Mucosa of rectum (tissue), 2 donors: ENCODE results near the gene DOK6.

Experiments used
- H3K27ac ChIP-seq, 2 donors: one replicate each; pipeline ENCODE4 v1.7.0; 2013; ENCODE audit warnings: inconsistent platforms in 2 of 2, low read depth in 2 of 2, low read length in 2 of 2
- H3K27me3 ChIP-seq, 2 donors: one replicate each; pipeline ENCODE4 v1.7.0; 2013; ENCODE audit warnings: low read length in 2 of 2; ENCODE audit not compliant: control insufficient read depth in 2 of 2, insufficient read depth in 2 of 2
- H3K36me3 ChIP-seq, 2 donors: one replicate each; pipeline ENCODE4 v1.7.0; 2013; ENCODE audit warnings: low read length in 2 of 2; ENCODE audit not compliant: control insufficient read depth in 2 of 2, insufficient read depth in 2 of 2
- H3K4me1 ChIP-seq, 2 donors: one replicate each; pipeline ENCODE4 v1.7.0; 2013; ENCODE audit warnings: low read length in 2 of 2, mild to moderate bottlenecking in 1 of 2; ENCODE audit not compliant: control insufficient read depth in 2 of 2, insufficient read depth in 2 of 2
- H3K4me3 ChIP-seq, 2 donors: one replicate each; pipeline ENCODE4 v1.7.0; 2013; ENCODE audit warnings: low read length in 2 of 2
- H3K9ac ChIP-seq, 2 donors: one replicate each; pipeline ENCODE4 v1.7.0; 2013; ENCODE audit warnings: low read length in 2 of 2, low read depth in 1 of 2, mild to moderate bottlenecking in 1 of 2
- H3K9me3 ChIP-seq, 2 donors: one replicate each; pipeline ENCODE4 v1.7.0; 2013; ENCODE audit warnings: low read length in 2 of 2; ENCODE audit not compliant: control insufficient read depth in 2 of 2
- donor health status: healthy.
- donor health status: Normal muscosa, but diverticular disease.

Gene DOK6

DNA sequence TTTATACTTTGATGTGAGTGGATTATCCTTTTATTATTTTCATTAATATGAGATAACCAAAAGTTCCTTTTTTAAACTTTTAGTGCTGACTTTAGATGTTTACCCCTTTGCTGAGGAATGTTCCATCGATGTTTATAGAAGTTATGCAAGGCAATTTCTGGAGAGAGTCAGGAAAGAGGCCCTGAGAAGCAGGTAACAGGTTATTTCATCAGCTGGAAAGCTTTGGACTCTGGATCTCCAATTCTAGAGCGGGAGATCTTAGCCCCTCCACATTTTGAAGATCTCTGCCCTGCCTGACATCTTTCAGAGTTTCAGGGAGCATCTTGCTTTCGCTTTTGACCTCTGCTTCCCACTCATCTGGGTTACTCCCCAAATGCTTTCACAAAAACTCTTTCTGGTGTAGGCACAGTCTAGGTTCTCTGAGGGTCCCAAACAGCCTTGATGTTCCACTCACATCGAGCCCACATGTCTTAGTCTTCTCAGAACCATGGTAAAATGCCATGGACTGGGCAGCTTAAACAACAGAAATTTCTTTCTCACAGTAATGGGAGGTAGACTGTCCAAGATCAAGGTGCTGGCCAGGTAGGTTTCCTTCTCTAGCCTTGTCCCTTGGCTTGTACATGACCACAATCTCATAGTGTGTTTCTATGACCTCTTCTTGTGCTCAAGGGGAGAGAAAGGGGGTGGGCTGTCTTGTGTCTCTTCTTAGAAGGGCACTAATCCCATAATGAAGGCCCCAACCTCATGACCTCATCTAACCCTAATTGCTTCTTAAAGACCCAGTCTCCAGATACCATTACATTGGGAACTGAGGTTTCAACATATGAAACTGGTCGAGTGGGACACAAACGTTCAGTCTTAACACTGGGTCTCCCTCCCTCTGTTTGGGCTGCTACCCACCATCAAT, 87.1 kb downstream of the DOK6 start:
- H3K36me3 ChIP-seq = no peaks in the 10 kb centered on the region
- no peak overlapping the region for H3K9ac ChIP-seq
- H3K4me1 ChIP-seq = no peaks in the 10 kb centered on the region
- H3K27me3 ChIP-seq = no peaks in the 10 kb centered on the region
- no peak overlapping the region for H3K4me3 ChIP-seq
- H3K9me3 ChIP-seq = no peaks in the 10 kb centered on the region
- no peak overlapping the region for H3K27ac ChIP-seq

DNA sequence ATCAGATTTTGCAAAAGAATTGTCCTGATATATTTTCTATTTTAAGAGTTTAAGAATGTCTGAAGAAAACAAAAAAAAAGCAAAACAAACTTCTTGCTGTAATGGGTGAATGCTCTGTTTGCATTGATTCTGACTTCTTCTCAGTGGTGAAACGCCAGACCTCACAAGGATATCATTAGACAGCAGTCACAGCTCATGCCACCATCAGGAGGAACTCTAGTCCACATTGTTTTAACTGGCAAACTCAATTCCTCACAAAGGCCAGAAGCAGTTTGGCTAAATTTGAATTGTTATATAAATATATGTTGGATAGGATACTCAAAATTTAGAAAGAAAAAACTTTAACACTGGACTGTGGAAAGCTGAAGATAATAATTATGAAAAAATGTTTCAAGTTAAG, 89.4 kb downstream of the DOK6 start:
- Histone ChIP-seq H3K4me1 (no peaks in the 10 kb centered on the region), H3K36me3 (no peaks in the 10 kb centered on the region), H3K4me3 (no peak overlapping the region), H3K27ac (no peak overlapping the region), H3K9ac (no peak overlapping the region), H3K9me3 (no peaks in the 10 kb centered on the region), H3K27me3 (no peaks in the 10 kb centered on the region)

- H3K27me3 ChIP-seq = no peaks in the 10 kb centered on the region
- H3K9ac ChIP-seq = no peak overlapping the region
- no peaks in the 10 kb centered on the region for H3K4me1 ChIP-seq
- no peak overlapping the region for H3K27ac ChIP-seq
- no peaks in the 10 kb centered on the region for H3K36me3 ChIP-seq
- no peaks in the 10 kb centered on the region for H3K9me3 ChIP-seq
- H3K4me3 ChIP-seq = no peak overlapping the region
Observed at GRCh38 chr18:69490813-69491212, 90.1 kb downstream of the DOK6 start.

- Histone ChIP-seq H3K9me3 (no peaks in the 10 kb centered on the region), H3K9ac (no peak overlapping the region), H3K4me3 (no peak overlapping the region), H3K27me3 (no peaks in the 10 kb centered on the region), H3K36me3 (no peaks in the 10 kb centered on the region), H3K4me1 (no peaks in the 10 kb centered on the region), H3K27ac (no peak overlapping the region)
Observed at GRCh38 chr18:69491576-69491975, 90.9 kb downstream of the DOK6 start.

GRCh38 chr18:69492861-69493260, 92.2 kb downstream of the DOK6 start:
- no peak overlapping the region for H3K27ac ChIP-seq
- no peaks in the 10 kb centered on the region for H3K9me3 ChIP-seq
- no peak overlapping the region for H3K9ac ChIP-seq
- no peaks in the 10 kb centered on the region for H3K36me3 ChIP-seq
- no peaks in the 10 kb centered on the region for H3K27me3 ChIP-seq
- no peak overlapping the region for H3K4me3 ChIP-seq
- no peaks in the 10 kb centered on the region for H3K4me1 ChIP-seq

DNA sequence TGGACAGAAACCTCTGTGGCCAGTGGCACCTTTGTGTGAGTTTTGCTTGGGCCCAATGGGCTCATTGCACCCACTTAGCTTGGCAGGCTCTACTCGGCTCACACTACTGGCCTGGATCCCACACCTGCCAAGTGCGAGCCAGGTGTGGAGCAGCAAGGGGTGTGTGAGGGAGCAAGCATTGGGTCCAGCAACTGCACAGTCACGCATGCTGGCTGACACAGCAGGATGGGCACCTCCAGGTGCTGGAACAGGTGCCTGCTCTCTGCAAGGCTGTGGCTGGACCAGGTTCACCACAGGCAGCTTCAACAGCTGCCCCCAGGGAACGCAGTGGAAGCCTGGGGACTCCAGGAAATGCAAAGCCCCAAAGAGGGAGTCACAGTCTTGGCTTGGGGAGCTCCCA, 94.2 kb downstream of the DOK6 start:
- Histone ChIP-seq H3K9ac (no peak overlapping the region), H3K27me3 (no peaks in the 10 kb centered on the region), H3K36me3 (no peaks in the 10 kb centered on the region), H3K4me3 (no peak overlapping the region), H3K9me3 (no peaks in the 10 kb centered on the region), H3K27ac (no peak overlapping the region), H3K4me1 (no peaks in the 10 kb centered on the region)

GRCh38 chr18:69495338-69495737, 94.7 kb downstream of the DOK6 start:
- H3K4me3 ChIP-seq = no peak overlapping the region

GRCh38 chr18:69495841-69496533, 95.3 kb downstream of the DOK6 start:
- Histone ChIP-seq H3K4me1 (no peaks in the 10 kb centered on the region), H3K9ac (no peak overlapping the region), H3K9me3 (no peaks in the 10 kb centered on the region), H3K36me3 (no peaks in the 10 kb centered on the region), H3K27me3 (no peaks in the 10 kb centered on the region), H3K27ac (no peak overlapping the region), H3K4me3 (no peak overlapping the region)

More at GRCh38 chr18:69495338-69495737, 94.7 kb downstream of the DOK6 start:
- Histone ChIP-seq H3K27me3 (no peaks in the 10 kb centered on the region), H3K9me3 (no peaks in the 10 kb centered on the region), H3K36me3 (no peaks in the 10 kb centered on the region), H3K4me1 (no peaks in the 10 kb centered on the region), H3K9ac (no peak overlapping the region), H3K27ac (no peak overlapping the region)

- Histone ChIP-seq H3K4me1 (no peaks in the 10 kb centered on the region), H3K36me3 (no peaks in the 10 kb centered on the region), H3K9me3 (no peaks in the 10 kb centered on the region), H3K4me3 (no peak overlapping the region), H3K9ac (no peak overlapping the region), H3K27ac (no peak overlapping the region), H3K27me3 (no peaks in the 10 kb centered on the region)
Observed at GRCh38 chr18:69518989-69519388, 118.3 kb downstream of the DOK6 start.

DNA sequence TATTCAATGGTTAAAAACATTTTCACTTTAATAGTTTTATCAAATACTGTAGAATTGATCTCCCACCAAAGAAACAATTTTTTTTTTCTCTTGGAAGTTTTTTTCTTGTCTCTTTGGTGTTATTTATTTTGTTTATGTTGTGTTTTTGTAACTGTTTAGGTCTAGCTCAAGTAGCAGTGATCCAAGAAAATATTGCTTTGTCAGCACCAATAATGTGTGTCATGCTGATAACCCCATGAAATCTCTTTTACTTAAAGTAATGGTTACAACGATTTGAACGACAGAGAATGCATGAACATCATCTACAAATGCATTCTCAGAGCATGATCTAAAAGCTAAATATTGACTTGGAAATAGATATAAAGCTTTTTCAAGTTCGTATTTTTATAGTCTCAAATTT, 122.9 kb downstream of the DOK6 start:
- H3K27me3 ChIP-seq = no peaks in the 10 kb centered on the region
- H3K9ac ChIP-seq = no peak overlapping the region
- H3K4me1 ChIP-seq = no peaks in the 10 kb centered on the region
- no peak overlapping the region for H3K27ac ChIP-seq
- no peaks in the 10 kb centered on the region for H3K36me3 ChIP-seq
- no peaks in the 10 kb centered on the region for H3K9me3 ChIP-seq
- no peak overlapping the region for H3K4me3 ChIP-seq
